ENCODE measurements around the gene MRC1.

Gene MRC1

DNA sequence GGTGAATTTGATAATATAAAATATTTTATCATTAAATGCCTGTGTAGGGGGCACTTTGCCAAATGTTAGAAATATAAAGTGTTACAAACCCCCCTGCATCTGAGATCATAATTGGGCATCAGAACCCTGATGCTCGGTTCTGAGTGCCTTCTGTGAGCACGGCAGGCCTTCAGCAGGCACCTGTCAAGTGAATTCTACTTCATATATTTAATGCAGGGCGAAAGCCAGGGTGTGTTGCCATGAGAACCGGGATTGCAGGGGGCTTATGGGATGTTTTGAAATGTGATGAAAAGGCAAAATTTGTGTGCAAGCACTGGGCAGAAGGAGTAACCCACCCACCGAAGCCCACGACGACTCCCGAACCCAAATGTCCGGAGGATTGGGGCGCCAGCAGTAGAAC lies 57.2 kb downstream of the MRC1 start:
- DNase-seq (no peak), ATAC-seq (ENCODE audit: insufficient read depth, low read depth) (no peak)
- Histone ChIP-seq H3K9ac (ENCODE audit: low read depth, low read length) (no peak overlapping the region), H3K36me3 (ENCODE audit: insufficient read depth, low read length) (no peaks in the 10 kb centered on the region), H2AFZ (ENCODE audit: low read depth, low read length) (no peak overlapping the region), H3K4me2 (ENCODE audit: insufficient read depth, low read length) (no peak overlapping the region), H3K27me3 (ENCODE audit: insufficient read depth, low read length, poor library complexity) (no peaks in the 10 kb centered on the region), H3K4me3 (ENCODE audit: low read depth in 1 of 2, low read length in 2 of 2) (no peak overlapping the region), H3K27ac (ENCODE audit: low read length) (no peak overlapping the region), H3K79me2 (ENCODE audit: insufficient read depth, low read length) (no peaks in the 10 kb centered on the region), H3K4me1 (ENCODE audit: insufficient read depth, low read length) (no peaks in the 10 kb centered on the region), H3K9me3 (ENCODE audit: insufficient read depth, low read length, severe bottlenecking) (no peaks in the 10 kb centered on the region), H4K20me1 (ENCODE audit: insufficient read depth, low read length) (no peaks in the 10 kb centered on the region)
- TF ChIP-seq CTCF (IDR thresholded peaks at IDR 0.05; ENCODE audit: borderline replicate concordance, extremely low read depth, low read length, poor library complexity, severe bottlenecking): no peak
- TF ChIP-seq EZH2 (IDR thresholded peaks at IDR 0.05; ENCODE audit: borderline replicate concordance, low read depth, low read length, severe bottlenecking): no peak

- no peak for ATAC-seq (ENCODE audit: insufficient read depth, low read depth)
Measured at GRCh38 chr10:17867056-17867455, 57.9 kb downstream of the MRC1 start.

GRCh38 chr10:17871036-17871435 lies 61.9 kb downstream of the MRC1 start:
- no peaks in the 10 kb centered on the region for H3K27me3 ChIP-seq (ENCODE audit: insufficient read depth, low read length, poor library complexity)
- H3K27ac ChIP-seq (ENCODE audit: low read length): no peak overlapping the region
- no peak overlapping the region for H3K9ac ChIP-seq (ENCODE audit: low read depth, low read length)
- no peaks in the 10 kb centered on the region for H4K20me1 ChIP-seq (ENCODE audit: insufficient read depth, low read length)
- H3K4me1 ChIP-seq (ENCODE audit: insufficient read depth, low read length): no peaks in the 10 kb centered on the region
- H3K36me3 ChIP-seq (ENCODE audit: insufficient read depth, low read length): no peaks in the 10 kb centered on the region
- no peaks in the 10 kb centered on the region for H3K79me2 ChIP-seq (ENCODE audit: insufficient read depth, low read length)
- DNase-seq: no peak
- ATAC-seq (ENCODE audit: insufficient read depth, low read depth): no peak
- TF ChIP-seq EZH2 (IDR thresholded peaks at IDR 0.05; ENCODE audit: borderline replicate concordance, low read depth, low read length, severe bottlenecking) (no peak), CTCF (IDR thresholded peaks at IDR 0.05; ENCODE audit: borderline replicate concordance, extremely low read depth, low read length, poor library complexity, severe bottlenecking) (no peak)
- H3K4me2 ChIP-seq (ENCODE audit: insufficient read depth, low read length): no peak overlapping the region
- H2AFZ ChIP-seq (ENCODE audit: low read depth, low read length): no peak overlapping the region
- no peaks in the 10 kb centered on the region for H3K9me3 ChIP-seq (ENCODE audit: insufficient read depth, low read length, severe bottlenecking)
- no peak overlapping the region for H3K4me3 ChIP-seq (ENCODE audit: low read depth in 1 of 2, low read length in 2 of 2)

More at GRCh38 chr10:17867056-17867455, 57.9 kb downstream of the MRC1 start:
- TF ChIP-seq CTCF (IDR thresholded peaks at IDR 0.05; ENCODE audit: borderline replicate concordance, extremely low read depth, low read length, poor library complexity, severe bottlenecking) (no peak), EZH2 (IDR thresholded peaks at IDR 0.05; ENCODE audit: borderline replicate concordance, low read depth, low read length, severe bottlenecking) (no peak)
- Histone ChIP-seq H2AFZ (ENCODE audit: low read depth, low read length) (no peak overlapping the region), H3K4me2 (ENCODE audit: insufficient read depth, low read length) (no peak overlapping the region), H3K4me3 (ENCODE audit: low read depth in 1 of 2, low read length in 2 of 2) (no peak overlapping the region), H3K4me1 (ENCODE audit: insufficient read depth, low read length) (no peaks in the 10 kb centered on the region), H3K36me3 (ENCODE audit: insufficient read depth, low read length) (no peaks in the 10 kb centered on the region), H3K27me3 (ENCODE audit: insufficient read depth, low read length, poor library complexity) (no peaks in the 10 kb centered on the region), H3K27ac (ENCODE audit: low read length) (no peak overlapping the region), H3K79me2 (ENCODE audit: insufficient read depth, low read length) (no peaks in the 10 kb centered on the region), H3K9ac (ENCODE audit: low read depth, low read length) (no peak overlapping the region), H3K9me3 (ENCODE audit: insufficient read depth, low read length, severe bottlenecking) (no peaks in the 10 kb centered on the region), H4K20me1 (ENCODE audit: insufficient read depth, low read length) (no peaks in the 10 kb centered on the region)
- no peak for DNase-seq
